ENCODE results near the gene KIF26B.
"Not testable (repeated sequence)": the region's sequence is repeated elsewhere in the genome, so short reads cannot be mapped to it uniquely, and the experiment has no call there.

The KIF26B gene

GRCh38 chr1:245388687-245389086 is 233.9 kb downstream of the KIF26B start:
- no peak for DNase-seq (ENCODE audit: low read depth)

- no peak for DNase-seq (ENCODE audit: low read depth)
These were observed 235.1 kb downstream of the KIF26B start for GRCh38 chr1:245389873-245390272.

GRCh38 chr1:245390975-245391374 is 236.2 kb downstream of the KIF26B start:
- no peak for DNase-seq (ENCODE audit: low read depth)

- DNase-seq (ENCODE audit: low read depth) = no peak
These were observed 238.9 kb downstream of the KIF26B start for GRCh38 chr1:245393694-245394093.

GRCh38 chr1:245395680-245396079 is 240.9 kb downstream of the KIF26B start:
- DNase-seq (ENCODE audit: low read depth) = no peak

GRCh38 chr1:245396615-245397014 is 241.8 kb downstream of the KIF26B start:
- no peak for DNase-seq (ENCODE audit: low read depth)

GRCh38 chr1:245397771-245398170 is 243.0 kb downstream of the KIF26B start:
- DNase-seq (ENCODE audit: low read depth) = no peak

- no peak for DNase-seq (ENCODE audit: low read depth)
These were observed 243.4 kb downstream of the KIF26B start for GRCh38 chr1:245398180-245398579.

- DNase-seq (ENCODE audit: low read depth) = no peak
These were observed 247.2 kb downstream of the KIF26B start for GRCh38 chr1:245401881-245402587.

GRCh38 chr1:245402998-245403397 is 248.2 kb downstream of the KIF26B start:
- DNase-seq (ENCODE audit: low read depth) = not testable (repeated sequence)

- no peak for DNase-seq (ENCODE audit: low read depth)
These were observed 249.7 kb downstream of the KIF26B start for GRCh38 chr1:245404527-245404926.

GRCh38 chr1:245404952-245405351 is 250.2 kb downstream of the KIF26B start:
- DNase-seq (ENCODE audit: low read depth) = no peak

- DNase-seq (ENCODE audit: low read depth) = no peak
These were observed 251.6 kb downstream of the KIF26B start for GRCh38 chr1:245406426-245406825.

GRCh38 chr1:245407983-245408382 is 253.2 kb downstream of the KIF26B start:
- DNase-seq (ENCODE audit: low read depth) = no peak

- no peak for DNase-seq (ENCODE audit: low read depth)
These were observed 254.8 kb downstream of the KIF26B start for GRCh38 chr1:245409341-245410195.

- no peak for DNase-seq (ENCODE audit: low read depth)
These were observed 256.7 kb downstream of the KIF26B start for GRCh38 chr1:245411245-245412036.

GRCh38 chr1:245412306-245412705 is 257.5 kb downstream of the KIF26B start:
- DNase-seq (ENCODE audit: low read depth) = no peak

- DNase-seq (ENCODE audit: low read depth) = no peak
These were observed 262.0 kb downstream of the KIF26B start for GRCh38 chr1:245416781-245417180.

- DNase-seq (ENCODE audit: low read depth) = no peak
These were observed 263.3 kb downstream of the KIF26B start for GRCh38 chr1:245418077-245418476.

- DNase-seq (ENCODE audit: low read depth) = no peak
These were observed 264.7 kb downstream of the KIF26B start for GRCh38 chr1:245419461-245419978.

- DNase-seq (ENCODE audit: low read depth) = no peak
These were observed 265.2 kb downstream of the KIF26B start for GRCh38 chr1:245419989-245420388.

- no peak for DNase-seq (ENCODE audit: low read depth)
These were observed 266.1 kb downstream of the KIF26B start for GRCh38 chr1:245420926-245421325.
